ENCODE measurements around the gene FCGBP. TPM values are rescaled to one million over a fixed set of nuclear protein-coding genes. Genes with fewer than 3 reads are reported as not detected.
"Not testable (repeated sequence)": the region's sequence is repeated elsewhere in the genome, so short reads cannot be mapped to it uniquely, and the experiment has no call there.

The FCGBP gene
- total RNA-seq, 1 donor from 2014 or later: 0.54 TPM

DNA sequence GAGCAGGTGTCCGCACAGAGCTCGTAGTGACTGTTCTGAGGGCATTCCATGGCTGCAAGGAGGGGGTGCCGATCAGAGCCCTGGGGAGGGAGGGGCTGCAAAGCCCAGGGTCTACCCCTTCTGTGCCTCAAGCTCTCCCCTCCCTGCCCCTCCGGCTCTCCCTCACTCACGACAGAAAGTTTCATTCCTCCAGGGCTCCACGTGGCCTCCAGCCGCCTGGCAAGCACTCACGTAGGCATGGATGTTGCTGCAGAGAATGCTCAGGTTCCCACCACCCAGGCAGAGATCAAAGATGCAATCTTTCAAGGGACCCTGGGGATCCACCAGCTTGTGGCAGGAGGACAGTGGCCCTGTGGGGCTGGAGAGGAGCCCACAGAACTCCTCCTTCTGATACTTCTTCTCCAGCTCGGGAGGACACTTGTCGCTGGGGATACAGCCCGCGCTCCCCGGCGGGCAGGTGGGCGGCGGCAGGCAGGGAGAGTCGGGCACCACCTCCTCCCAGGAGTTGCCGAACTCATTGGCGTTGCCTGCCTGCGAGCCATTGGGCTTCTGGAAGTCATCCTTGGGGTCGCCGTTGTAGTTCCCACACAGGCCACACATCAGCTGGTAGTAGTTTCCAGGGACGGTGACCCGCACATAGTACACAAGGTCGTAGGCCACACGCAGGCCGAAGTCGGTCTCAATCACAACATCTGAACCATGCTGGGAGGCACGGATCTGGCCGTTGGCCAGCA lies 48.4 kb downstream of the FCGBP start:
- H3K4me1 ChIP-seq (ENCODE audit: insufficient read depth, low read length); H3K4me3 ChIP-seq (ENCODE audit: insufficient read depth, low read depth, low read length); H3K4me1 Mint-ChIP-seq (ENCODE audit: low read depth, unreplicated experiment); H3K9me3 Mint-ChIP-seq (ENCODE audit: unreplicated experiment); FAIRE-seq; H3K9ac ChIP-seq (ENCODE audit: low read length); H3K79me2 ChIP-seq (ENCODE audit: insufficient read depth, low read length); H3K4me3 Mint-ChIP-seq (ENCODE audit: unreplicated experiment); H3K36me3 ChIP-seq (ENCODE audit: insufficient read depth, low read length); H3K27ac ChIP-seq (ENCODE audit: low read depth, low read length); H3K27ac Mint-ChIP-seq (ENCODE audit: unreplicated experiment); H3K36me3 Mint-ChIP-seq (ENCODE audit: low read depth, unreplicated experiment); H3K9me3 ChIP-seq (ENCODE audit: insufficient read depth, low read depth, low read length); H3K27me3 ChIP-seq (ENCODE audit: insufficient read depth, low read length); H4K20me1 ChIP-seq (ENCODE audit: insufficient read depth, low read length); DNase-seq (ENCODE audit: low read depth); H3K4me2 ChIP-seq (ENCODE audit: low read length); H2AFZ ChIP-seq (ENCODE audit: low read depth, low read length): not testable (repeated sequence)
- peaks cover 14% of the 10 kb centered on the region for H3K27me3 Mint-ChIP-seq (ENCODE audit: low read depth, unreplicated experiment)

DNA sequence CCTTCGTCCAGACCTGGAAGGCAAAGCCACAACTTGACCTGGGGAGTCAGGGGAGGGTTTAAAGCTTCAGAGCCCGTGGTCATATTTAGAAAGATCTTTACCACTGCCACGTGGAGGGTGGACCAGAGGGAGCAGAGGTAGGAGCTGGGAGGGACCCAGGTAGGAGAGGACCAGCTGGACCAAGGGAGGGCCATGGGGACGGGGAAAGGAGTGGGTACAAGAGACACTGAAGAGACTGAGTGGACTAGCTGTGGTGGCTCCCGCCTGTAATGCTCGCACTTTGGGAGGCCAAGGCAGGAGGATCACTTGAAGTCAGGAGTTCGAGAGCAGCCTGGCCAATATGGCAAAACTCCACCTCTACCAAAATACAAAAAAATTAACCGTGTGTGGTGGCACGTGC lies 49.7 kb downstream of the FCGBP start:
- not testable (repeated sequence) for H3K27me3 ChIP-seq (ENCODE audit: insufficient read depth, low read length); FAIRE-seq; H3K4me2 ChIP-seq (ENCODE audit: low read length); H3K4me1 ChIP-seq (ENCODE audit: insufficient read depth, low read length); H3K79me2 ChIP-seq (ENCODE audit: insufficient read depth, low read length); H4K20me1 ChIP-seq (ENCODE audit: insufficient read depth, low read length); H3K27me3 Mint-ChIP-seq (ENCODE audit: low read depth, unreplicated experiment); H3K9me3 Mint-ChIP-seq (ENCODE audit: unreplicated experiment); H3K36me3 Mint-ChIP-seq (ENCODE audit: low read depth, unreplicated experiment); H3K4me1 Mint-ChIP-seq (ENCODE audit: low read depth, unreplicated experiment); DNase-seq (ENCODE audit: low read depth); H3K27ac Mint-ChIP-seq (ENCODE audit: unreplicated experiment); H3K9ac ChIP-seq (ENCODE audit: low read length); H3K36me3 ChIP-seq (ENCODE audit: insufficient read depth, low read length); H3K9me3 ChIP-seq (ENCODE audit: insufficient read depth, low read depth, low read length); H3K27ac ChIP-seq (ENCODE audit: low read depth, low read length); H3K4me3 ChIP-seq (ENCODE audit: insufficient read depth, low read depth, low read length); H3K4me3 Mint-ChIP-seq (ENCODE audit: unreplicated experiment); H2AFZ ChIP-seq (ENCODE audit: low read depth, low read length)

Other genes starting within 250 kb of the FCGBP start
- gene LGALS14, start 230.2 kb downstream of the FCGBP start, total RNA-seq: not detected in 2 replicates
- gene CLC, start 196.6 kb downstream of the FCGBP start, total RNA-seq: not detected in 2 replicates
- gene LEUTX, start 155.8 kb downstream of the FCGBP start, total RNA-seq: not detected in 2 replicates
- gene DYRK1B, start 100.5 kb downstream of the FCGBP start, total RNA-seq: 25.4 and 31.4 TPM in 2 replicates
- gene FBL, start 88.3 kb downstream of the FCGBP start, total RNA-seq: 109 and 135 TPM in 2 replicates
- 121 and 127 TPM in 2 replicates for gene PSMC4, start 36.5 kb upstream of the FCGBP start, total RNA-seq
- gene ZNF546, start 62.4 kb upstream of the FCGBP start, total RNA-seq: 2.0 and 3.0 TPM in 2 replicates
- gene ZNF780B, start 121.6 kb upstream of the FCGBP start, total RNA-seq: 12.0 and 13.2 TPM in 2 replicates
- 17.3 and 18.7 TPM in 2 replicates for gene ZNF780A, start 156.3 kb upstream of the FCGBP start, total RNA-seq